Vagina (tissue), 2 donors: ENCODE measurements around the gene WWC2. TPM values are rescaled to one million over a fixed set of nuclear protein-coding genes. Genes with fewer than 3 reads are reported as not detected.

Experiments
- DNase-seq, 2 donors: peaks; one replicate each; pipeline ENCODE4 v3.0.0-alpha.2; 2017; ENCODE audit errors: extremely low spot score in 2 of 2
- H3K27ac ChIP-seq: fragments of 200-600 bp; sonication (generic); one replicate; pipeline ENCODE4 v1.5.1; 2019
- H3K27me3 ChIP-seq: fragments of 200-600 bp; sonication (generic); one replicate; pipeline ENCODE4 v1.5.1; 2019
- H3K36me3 ChIP-seq, 2 donors: fragments of 200-600 bp; sonication (generic); one replicate each; pipeline ENCODE4 v1.5.1; 2017 to 2019
- H3K4me1 ChIP-seq: fragments of 200-600 bp; sonication (generic); one replicate; pipeline ENCODE4 v1.5.1; 2019
- H3K4me3 ChIP-seq, 2 donors: fragments of 200-600 bp; sonication (generic); 1 replicate in 1 of 2; 2 replicates in 1 of 2; pipeline ENCODE4 v1.5.1; 2016 to 2019
- H3K9me3 ChIP-seq: fragments of 200-600 bp; sonication (generic); one replicate; pipeline ENCODE4 v1.5.1; 2019
- POLR2A ChIP-seq, 2 donors: fragments of 450-650 bp; IDR thresholded peaks; one replicate each; pipeline ENCODE4 v1.6.1; 2017; ENCODE audit warnings: antibody characterized with exemption in 2 of 2, mild to moderate bottlenecking in 2 of 2, moderate library complexity in 2 of 2
- POLR2AphosphoS5 ChIP-seq, 2 donors: sonication (generic); formaldehyde crosslinking; IDR thresholded peaks; one replicate each; pipeline ENCODE4 v1.9.0; 2017; ENCODE audit warnings: antibody characterized with exemption in 2 of 2, mild to moderate bottlenecking in 2 of 2, low read depth in 1 of 2; ENCODE audit not compliant: insufficient read depth in 1 of 2
- intact Hi-C: fragments of 100-400 bp; cut with DNase I; formaldehyde crosslinking; loops from one replicate; pipeline ENCODE4 v1.15.1; 2023
- total RNA-seq: library from RNA; depleted of rRNA; stranded (reverse); fragments of >200 nt; gene quantifications from one replicate; pipeline ENCODE4 v1.2.3, GENCODE V29; 2016
- TF ChIP-seq, protein P1 (sequence below), 3 experiments: fragments of 450-650 bp in 2 of 3; fragments of 200-600 bp in 1 of 3; sonication (generic) in 1 of 3; IDR thresholded peaks; one replicate each; pipeline ENCODE4 v1.5.1; 2017 to 2019; ENCODE audit warnings: antibody characterized with exemption in 3 of 3, mild to moderate bottlenecking in 2 of 3, moderate library complexity in 2 of 3

Gene WWC2
- total RNA-seq, 1 donor from 2014 or later, result 24.3 TPM

GRCh38 chr4:183328832-183329231, 229.8 kb downstream of the WWC2 start:
- H3K27ac ChIP-seq, result no peak overlapping the region
- no peak for DNase-seq
- intact Hi-C loops, result no loop called here
- no peaks in the 10 kb centered on the region for H3K27me3 ChIP-seq
- TF ChIP-seq, protein P1, sequence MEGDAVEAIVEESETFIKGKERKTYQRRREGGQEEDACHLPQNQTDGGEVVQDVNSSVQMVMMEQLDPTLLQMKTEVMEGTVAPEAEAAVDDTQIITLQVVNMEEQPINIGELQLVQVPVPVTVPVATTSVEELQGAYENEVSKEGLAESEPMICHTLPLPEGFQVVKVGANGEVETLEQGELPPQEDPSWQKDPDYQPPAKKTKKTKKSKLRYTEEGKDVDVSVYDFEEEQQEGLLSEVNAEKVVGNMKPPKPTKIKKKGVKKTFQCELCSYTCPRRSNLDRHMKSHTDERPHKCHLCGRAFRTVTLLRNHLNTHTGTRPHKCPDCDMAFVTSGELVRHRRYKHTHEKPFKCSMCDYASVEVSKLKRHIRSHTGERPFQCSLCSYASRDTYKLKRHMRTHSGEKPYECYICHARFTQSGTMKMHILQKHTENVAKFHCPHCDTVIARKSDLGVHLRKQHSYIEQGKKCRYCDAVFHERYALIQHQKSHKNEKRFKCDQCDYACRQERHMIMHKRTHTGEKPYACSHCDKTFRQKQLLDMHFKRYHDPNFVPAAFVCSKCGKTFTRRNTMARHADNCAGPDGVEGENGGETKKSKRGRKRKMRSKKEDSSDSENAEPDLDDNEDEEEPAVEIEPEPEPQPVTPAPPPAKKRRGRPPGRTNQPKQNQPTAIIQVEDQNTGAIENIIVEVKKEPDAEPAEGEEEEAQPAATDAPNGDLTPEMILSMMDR (IDR thresholded peaks at IDR 0.05), result no peak
- no peak for TF ChIP-seq POLR2A (IDR thresholded peaks at IDR 0.05)
- no peak for TF ChIP-seq POLR2AphosphoS5 (IDR thresholded peaks at IDR 0.05; ENCODE audit: insufficient read depth in 1 of 2, low read depth in 1 of 2)
- no peaks in the 10 kb centered on the region for H3K4me1 ChIP-seq
- no peaks in the 10 kb centered on the region for H3K36me3 ChIP-seq
- no peak overlapping the region for H3K4me3 ChIP-seq
- H3K9me3 ChIP-seq, result no peaks in the 10 kb centered on the region

GRCh38 chr4:183329244-183329643, 230.2 kb downstream of the WWC2 start:
- H3K36me3 ChIP-seq, result no peaks in the 10 kb centered on the region
- no peaks in the 10 kb centered on the region for H3K9me3 ChIP-seq
- no peak overlapping the region for H3K27ac ChIP-seq
- intact Hi-C loops, result no loop called here
- DNase-seq, result no peak
- TF ChIP-seq POLR2A (IDR thresholded peaks at IDR 0.05), result no peak
- no peak for TF ChIP-seq POLR2AphosphoS5 (IDR thresholded peaks at IDR 0.05; ENCODE audit: insufficient read depth in 1 of 2, low read depth in 1 of 2)
- TF ChIP-seq, protein P1 (IDR thresholded peaks at IDR 0.05), result no peak
- no peaks in the 10 kb centered on the region for H3K4me1 ChIP-seq
- H3K4me3 ChIP-seq, result no peak overlapping the region
- H3K27me3 ChIP-seq, result no peaks in the 10 kb centered on the region

- intact Hi-C loops, result no loop called here
- Histone ChIP-seq H3K27ac (no peak overlapping the region), H3K36me3 (no peaks in the 10 kb centered on the region), H3K27me3 (no peaks in the 10 kb centered on the region), H3K4me3 (no peak overlapping the region), H3K4me1 (no peaks in the 10 kb centered on the region), H3K9me3 (no peaks in the 10 kb centered on the region)
- TF ChIP-seq POLR2AphosphoS5 (IDR thresholded peaks at IDR 0.05; ENCODE audit: insufficient read depth in 1 of 2, low read depth in 1 of 2), result no peak
- TF ChIP-seq, protein P1 (IDR thresholded peaks at IDR 0.05), result no peak
- TF ChIP-seq POLR2A (IDR thresholded peaks at IDR 0.05), result no peak
- DNase-seq, result no peak
Observed at GRCh38 chr4:183329954-183330742, 231.1 kb downstream of the WWC2 start.

DNA sequence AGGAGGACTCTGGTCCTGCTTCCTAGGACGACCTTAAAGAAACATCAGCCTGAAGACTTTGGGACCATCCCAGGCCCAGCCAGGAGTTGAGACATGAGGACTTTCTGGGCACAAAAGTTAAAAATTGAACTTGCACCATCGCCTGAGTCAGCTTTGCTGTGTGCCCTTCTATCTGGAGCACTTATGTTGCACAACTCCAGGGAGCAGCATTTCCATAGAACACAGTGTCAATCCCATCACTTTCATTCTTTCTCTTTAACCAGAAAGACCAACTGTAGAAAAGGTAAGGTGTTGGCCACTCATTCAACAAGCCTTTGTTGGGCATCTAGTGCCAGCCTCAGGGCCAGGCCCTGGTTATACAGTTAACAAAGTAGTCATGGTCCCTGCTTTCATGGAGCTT, 231.8 kb downstream of the WWC2 start:
- H3K4me3 ChIP-seq, result no peak overlapping the region
- H3K4me1 ChIP-seq, result no peaks in the 10 kb centered on the region
- no peak for DNase-seq
- H3K9me3 ChIP-seq, result no peaks in the 10 kb centered on the region
- TF ChIP-seq, protein P1 (IDR thresholded peaks at IDR 0.05), result no peak
- TF ChIP-seq POLR2A (IDR thresholded peaks at IDR 0.05), result no peak
- TF ChIP-seq POLR2AphosphoS5 (IDR thresholded peaks at IDR 0.05; ENCODE audit: insufficient read depth in 1 of 2, low read depth in 1 of 2), result no peak
- H3K27me3 ChIP-seq, result no peaks in the 10 kb centered on the region
- no peaks in the 10 kb centered on the region for H3K36me3 ChIP-seq
- intact Hi-C loops, result no loop called here
- H3K27ac ChIP-seq, result no peak overlapping the region

- peak in 1 of 2 donors; percentile 70 for DNase-seq
- H3K27ac ChIP-seq, result no peak overlapping the region
- intact Hi-C loops, result no loop called here
- H3K9me3 ChIP-seq, result no peaks in the 10 kb centered on the region
- no peak overlapping the region for H3K4me3 ChIP-seq
- TF ChIP-seq POLR2AphosphoS5 (IDR thresholded peaks at IDR 0.05; ENCODE audit: insufficient read depth in 1 of 2, low read depth in 1 of 2) (no peak), POLR2A (IDR thresholded peaks at IDR 0.05) (no peak)
- TF ChIP-seq, protein P1 (IDR thresholded peaks at IDR 0.05), result no peak
- H3K36me3 ChIP-seq, result no peaks in the 10 kb centered on the region
- H3K27me3 ChIP-seq, result no peaks in the 10 kb centered on the region
- H3K4me1 ChIP-seq, result no peaks in the 10 kb centered on the region
Observed at GRCh38 chr4:183332447-183332846, 233.4 kb downstream of the WWC2 start.
